OCI-LY7 (cell line): ENCODE results near the gene BRME1.

Experiments used
- CTCF ChIP-seq: fragments of 200-600 bp; sonication (generic); conservative IDR thresholded peaks from 2 replicates; pipeline ENCODE4 v1.5.1; 2014; ENCODE audit warnings: mild to moderate bottlenecking, antibody characterized with exemption, low read length, moderate library complexity, mixed read lengths
- EZH2phosphoT487 ChIP-seq: fragments of 200-600 bp; sonication (generic); IDR thresholded peaks from 2 replicates; pipeline ENCODE4 v1.6.1; 2018; ENCODE audit warnings: low read depth, borderline replicate concordance, mild to moderate bottlenecking, mixed run types, antibody characterized with exemption, low read length, moderate library complexity, mixed read lengths

GRCh38 chr19:13920524-13920923 is 14.6 kb upstream of the BRME1 start:
- TF ChIP-seq CTCF: no peak
- no peak for TF ChIP-seq EZH2phosphoT487
